ENCODE results near the gene DSG1.

The DSG1 gene

DNA sequence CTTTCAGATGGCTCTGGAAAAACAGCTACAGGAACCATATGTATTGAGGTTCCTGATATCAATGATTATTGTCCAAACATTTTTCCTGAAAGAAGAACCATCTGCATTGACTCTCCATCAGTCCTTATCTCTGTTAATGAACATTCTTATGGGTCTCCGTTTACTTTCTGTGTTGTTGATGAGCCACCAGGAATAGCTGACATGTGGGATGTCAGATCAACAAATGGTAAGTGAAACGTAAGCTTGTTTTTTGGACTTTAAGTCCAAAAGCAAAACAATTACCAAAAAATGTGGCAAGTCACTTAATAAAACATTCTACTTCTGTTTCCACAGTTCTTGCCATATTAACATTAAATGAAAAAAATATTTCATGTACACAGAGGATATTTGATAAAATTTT, 85.4 kb downstream of the DSG1 start:
- H3K4me1 Mint-ChIP-seq (ENCODE audit: low read depth in 2 of 2), result no peaks in the 10 kb centered on the region
- H3K4me3 Mint-ChIP-seq, result no peak overlapping the region
- H3K9me3 Mint-ChIP-seq, result peaks cover 3 to 8% of the 10 kb centered on the region in 2 donors
- H3K27me3 Mint-ChIP-seq, result no peaks in the 10 kb centered on the region
- ATAC-seq (replicated peaks), result no peak
- no peak overlapping the region for H3K27ac Mint-ChIP-seq
- no peak for DNase-seq
- H3K36me3 Mint-ChIP-seq (ENCODE audit: insufficient read depth), result no peaks in the 10 kb centered on the region

Measured in effector memory CD8-positive, alpha-beta T cell (primary cell).